H1 (cell line): ENCODE results near the gene ARHGEF19. TPM values are rescaled to one million over a fixed set of nuclear protein-coding genes. Genes with fewer than 3 reads are reported as not detected.

Source experiments
- CTCF ChIA-PET: fragments of 300-600 bp; sonication (Branson Sonifier 250); formaldehyde crosslinking; loops from one replicate; lab custom pipeline; 2021; ENCODE audit not compliant: partially characterized antibody; lab: Charles Lee
- POLR2A ChIA-PET: fragments of 300-600 bp; sonication (Branson Sonifier 250); formaldehyde crosslinking; loops from one replicate; lab custom pipeline; 2021; ENCODE audit warnings: inconsistent platforms; ENCODE audit not compliant: partially characterized antibody; lab: Charles Lee
- DNase-seq, 2 experiments: peaks; one replicate each; pipeline versions ENCODE4 v3.0.0 to v3.0.0-alpha.2; 2010 to 2022; ENCODE audit warnings: low spot score in 2 of 2, low read depth in 1 of 2, mixed read lengths in 1 of 2
- FAIRE-seq: peaks from 2 replicates; lab custom pipeline; 2011; peaks lifted over from hg19 to GRCh38; lab: Jason Lieb, UNC
- H2AFZ ChIP-seq: 2 replicates; pipeline ENCODE4 v1.8.1; 2012; ENCODE audit warnings: low read length, inconsistent platforms
- H2AK5ac ChIP-seq: 2 replicates; pipeline ENCODE4 v1.6.1; 2013; ENCODE audit warnings: low read depth, low read length
- H2BK120ac ChIP-seq: replicated peaks from 2 replicates; pipeline ENCODE3; 2013; ENCODE audit warnings: low read depth, low read length, inconsistent platforms
- H2BK12ac ChIP-seq: 2 replicates; pipeline ENCODE4 v1.6.1; 2013; ENCODE audit warnings: low read depth, low read length
- H2BK15ac ChIP-seq: 2 replicates; pipeline ENCODE4 v1.6.1; 2013; ENCODE audit warnings: low read length
- H2BK20ac ChIP-seq: 2 replicates; pipeline ENCODE4 v1.6.1; 2013; ENCODE audit warnings: low read length
- H2BK5ac ChIP-seq: 2 replicates; pipeline ENCODE4 v1.6.1; 2013; ENCODE audit warnings: low read depth, low read length
- H3K14ac ChIP-seq: 2 replicates; pipeline ENCODE4 v1.6.1; 2013; ENCODE audit warnings: inconsistent platforms; ENCODE audit not compliant: insufficient read length
- H3K18ac ChIP-seq: 2 replicates; pipeline ENCODE4 v1.6.1; 2013; ENCODE audit warnings: low read length; ENCODE audit errors: extremely low read depth
- H3K23ac ChIP-seq: 2 replicates; pipeline ENCODE4 v1.6.1; 2013; ENCODE audit warnings: inconsistent platforms; ENCODE audit not compliant: insufficient read length
- H3K23me2 ChIP-seq: 2 replicates; pipeline ENCODE4 v1.6.1; 2013; ENCODE audit warnings: low read depth, low read length
- H3K27ac ChIP-seq: 2 replicates; pipeline ENCODE4 v1.6.1; 2011; ENCODE audit warnings: low read depth, low read length, inconsistent platforms
- H3K27me3 ChIP-seq, 4 experiments: replicated peaks in 1 of 4; 1 replicate in 1 of 4; 2 replicates in 3 of 4; pipeline versions ENCODE4 v1.6.1 to v1.8.1; 2011 to 2013; ENCODE audit warnings: low read length in 3 of 4, mild to moderate bottlenecking in 3 of 4, inconsistent platforms in 2 of 4, mixed read lengths in 2 of 4, moderate library complexity in 1 of 4; ENCODE audit not compliant: control insufficient read depth in 3 of 4, insufficient read depth in 3 of 4; ENCODE audit errors: extremely low read depth in 1 of 4
- H3K36me3 ChIP-seq, 4 experiments: 2 replicates each; pipeline versions ENCODE4 v1.6.1 to v1.8.1; 2011 to 2013; ENCODE audit warnings: mild to moderate bottlenecking in 4 of 4, low read length in 3 of 4, moderate library complexity in 2 of 4, control low read depth in 1 of 4, inconsistent platforms in 1 of 4; ENCODE audit not compliant: insufficient read depth in 4 of 4, control insufficient read depth in 2 of 4
- H3K4ac ChIP-seq: replicated peaks from 2 replicates; pipeline ENCODE3; 2013; ENCODE audit warnings: low read length, low read depth, mixed read lengths, inconsistent platforms; ENCODE audit not compliant: insufficient read length
- H3K4me1 ChIP-seq, 4 experiments: replicated peaks in 1 of 4; 1 replicate in 1 of 4; 2 replicates in 3 of 4; pipeline versions ENCODE4 v1.6.1 to v1.8.1; 2011 to 2013; ENCODE audit warnings: low read length in 3 of 4, inconsistent platforms in 2 of 4, mixed read lengths in 1 of 4; ENCODE audit not compliant: insufficient read depth in 4 of 4, control insufficient read depth in 3 of 4
- H3K4me2 ChIP-seq, 2 experiments: 2 replicates each; pipeline versions ENCODE4 v1.6.1 to v1.8.1; 2011 to 2013; ENCODE audit warnings: low read depth in 2 of 2, low read length in 2 of 2, control low read depth in 1 of 2, inconsistent platforms in 1 of 2, mild to moderate bottlenecking in 1 of 2; ENCODE audit not compliant: insufficient read depth in 1 of 2
- H3K4me3 ChIP-seq, 4 experiments: fragments of 200-600, 300-600 bp in 1 of 4; sonication (generic), shearing (Covaris generic), sonication (Bioruptor Twin) in 1 of 4; 2 replicates each; pipeline versions ENCODE4 v1.5.1 to v1.8.1; 2011 to 2016; ENCODE audit warnings: low read length in 4 of 4, low read depth in 3 of 4, control low read depth in 2 of 4, inconsistent platforms in 2 of 4, mild to moderate bottlenecking in 2 of 4, mixed read lengths in 1 of 4, moderate library complexity in 1 of 4; ENCODE audit not compliant: insufficient read depth in 2 of 4; ENCODE audit errors: extremely low read depth in 1 of 4
- H3K56ac ChIP-seq: replicated peaks from 2 replicates; pipeline ENCODE3; 2013; ENCODE audit warnings: low read depth, mild to moderate bottlenecking, mixed read lengths, low read length, inconsistent platforms; ENCODE audit not compliant: insufficient read length
- H3K79me1 ChIP-seq: 2 replicates; pipeline ENCODE4 v1.6.1; 2013; ENCODE audit warnings: low read depth, low read length, control low read depth
- H3K79me2 ChIP-seq, 2 experiments: 2 replicates each; pipeline versions ENCODE4 v1.6.1 to v1.8.1; 2012 to 2013; ENCODE audit warnings: low read length in 2 of 2, mild to moderate bottlenecking in 2 of 2, inconsistent platforms in 1 of 2; ENCODE audit not compliant: insufficient read depth in 2 of 2, control insufficient read depth in 1 of 2
- H3K9ac ChIP-seq, 4 experiments: replicated peaks in 1 of 4; 1 replicate in 1 of 4; 2 replicates in 3 of 4; pipeline versions ENCODE4 v1.6.1 to v1.8.1; 2011 to 2013; ENCODE audit warnings: low read depth in 3 of 4, low read length in 3 of 4, control low read depth in 2 of 4, mild to moderate bottlenecking in 2 of 4, moderate library complexity in 2 of 4, inconsistent platforms in 1 of 4; ENCODE audit errors: extremely low read depth in 1 of 4
- H3K9me3 ChIP-seq, 2 experiments: 2 replicates each; pipeline versions ENCODE4 v1.6.1 to v1.8.1; 2012 to 2013; ENCODE audit warnings: mild to moderate bottlenecking in 2 of 2, moderate library complexity in 2 of 2, control low read depth in 1 of 2, inconsistent platforms in 1 of 2, low read depth in 1 of 2, low read length in 1 of 2, mixed read lengths in 1 of 2; ENCODE audit not compliant: insufficient read depth in 2 of 2
- H4K20me1 ChIP-seq, 2 experiments: replicated peaks in 1 of 2; 2 replicates each; pipeline versions ENCODE3 to v1.8.1; 2011 to 2013; ENCODE audit warnings: inconsistent platforms in 2 of 2, low read length in 2 of 2, mild to moderate bottlenecking in 1 of 2; ENCODE audit not compliant: insufficient read depth in 2 of 2, control insufficient read depth in 1 of 2
- H4K5ac ChIP-seq: 2 replicates; pipeline ENCODE4 v1.6.1; 2013; ENCODE audit warnings: low read length, low read depth, mixed read lengths, inconsistent platforms; ENCODE audit not compliant: insufficient read length
- H4K8ac ChIP-seq: 2 replicates; pipeline ENCODE4 v1.8.0; 2013; ENCODE audit warnings: mild to moderate bottlenecking, moderate library complexity, low read length, inconsistent platforms; ENCODE audit not compliant: insufficient read depth; ENCODE audit errors: extremely low read depth
- H4K91ac ChIP-seq: replicated peaks from 2 replicates; pipeline ENCODE3; 2013; ENCODE audit warnings: low read length, mixed read lengths, inconsistent platforms; ENCODE audit not compliant: insufficient read length
- CREB1 ChIP-seq: IDR thresholded peaks from 2 replicates; pipeline ENCODE4 v1.6.1; 2012; ENCODE audit warnings: inconsistent platforms
- JUND ChIP-seq: IDR thresholded peaks from 2 replicates; pipeline ENCODE4 v1.6.1; 2011; ENCODE audit warnings: mild to moderate bottlenecking, improper control_type of control experiment, low read length
- NANOG ChIP-seq: IDR thresholded peaks from 2 replicates; pipeline ENCODE4 v1.6.1; 2011; ENCODE audit warnings: low read length, low read depth, mild to moderate bottlenecking, inconsistent platforms; ENCODE audit not compliant: insufficient read depth, poor library complexity, severe bottlenecking
- RAD21 ChIP-seq, 2 experiments: IDR thresholded peaks in 1 of 2; conservative IDR thresholded peaks in 1 of 2; 2 replicates each; pipeline ENCODE4 v1.6.1; 2011; ENCODE audit warnings: low read depth in 2 of 2, low read length in 2 of 2, improper control_type of control experiment in 1 of 2, inconsistent platforms in 1 of 2, mild to moderate bottlenecking in 1 of 2, moderate library complexity in 1 of 2
- SUZ12 ChIP-seq: fragments of 200-600 bp; sonication (generic); IDR thresholded peaks from 2 replicates; pipeline ENCODE4 v1.6.1; 2012; ENCODE audit warnings: mild to moderate bottlenecking, inconsistent platforms, low read length, moderate library complexity, mixed read lengths
- WGBS, 2 experiments: shearing (Covaris generic) in 1 of 2; methylation state at CpG; one replicate each; pipeline versions ENCODE4 v1.1.6 to v1.1.7; 2013 to 2015; ENCODE audit warnings: low lambda C conversion rate in 2 of 2, mixed read lengths in 2 of 2, inconsistent platforms in 1 of 2, low coverage in 1 of 2, missing lambda C conversion rate in 1 of 2; ENCODE audit not compliant: insufficient replicate concordance in 2 of 2, insufficient coverage in 1 of 2, insufficient read length in 1 of 2; ENCODE audit errors: extremely low coverage in 1 of 2, missing lambda C conversion rate in 1 of 2; 5-methylcytosine and 5-hydroxymethylcytosine counted together
- polyA plus RNA-seq, 7 experiments: library from polyadenylated mRNA; depleted of rRNA in 3 of 7; stranded (reverse) in 5 of 7; unstranded in 2 of 7; fragments of >200 nt in 5 of 7; fragments of 200-250 nt in 2 of 7; gene quantifications; 1 replicate in 5 of 7; 2 replicates in 1 of 7; 4 replicates in 1 of 7; pipeline versions ENCODE4 v1.2.1 to v1.2.3, GENCODE V29; 2011 to 2013; ENCODE audit warnings: missing spikeins in 2 of 7, mixed read lengths in 2 of 7
- total RNA-seq: library from RNA; stranded (reverse); fragmentation: NEBNext Ultra II Directional; extraction: Animal tissue kit (Norgen Biotek cat#: 25700); gene quantifications from 2 replicates; pipeline ENCODE4 v1.2.1, GENCODE V29; 2021

The ARHGEF19 gene
- total and polyA plus RNA-seq, 2 of the 8 experiments (the other 6 are each of a cell fraction or from before 2014, with no cell fraction given) = 47.5 to 56.4 TPM

DNA sequence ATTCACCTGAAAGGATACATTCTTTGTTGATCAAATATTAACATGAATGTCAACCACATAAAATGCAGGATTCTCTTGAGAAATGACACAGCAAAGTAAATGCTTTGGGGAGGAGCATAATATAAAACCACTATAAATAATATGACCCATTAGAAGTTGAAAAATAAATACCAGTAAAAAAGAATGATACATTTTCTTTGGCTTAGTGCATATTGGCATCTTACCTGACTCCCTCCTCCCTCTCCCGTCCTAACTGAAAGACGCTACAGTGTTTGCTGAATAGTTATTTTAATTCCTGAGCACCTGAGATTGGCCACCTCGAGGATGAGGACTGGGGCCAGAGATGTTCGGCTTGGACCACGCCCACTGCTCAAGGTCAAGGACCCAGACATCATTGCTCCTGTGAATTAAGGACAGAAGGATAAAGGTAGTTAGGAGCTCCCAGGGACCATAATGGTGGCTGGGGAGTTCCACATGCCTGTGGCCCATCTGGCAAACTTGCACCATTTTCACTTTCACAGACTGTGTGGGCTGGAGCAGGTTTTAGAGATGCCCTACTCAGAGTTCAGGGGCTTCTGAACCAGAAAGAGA is 41.0 kb upstream of the ARHGEF19 start:
- no peak for FAIRE-seq
- no peak overlapping the region for H2BK15ac ChIP-seq
- H2BK120ac ChIP-seq = no peak overlapping the region
- WGBS, 2 experiments = 99% methylated on average over 5 of the region's 5 CpGs; no CpG with 5 or more reads in 1 of the 2 experiments
- no peak overlapping the region for H4K8ac ChIP-seq
- no peaks in the 10 kb centered on the region; a peak in 1 of 7 replicates for H3K4me1 ChIP-seq
- TF ChIP-seq RAD21 (IDR thresholded peaks at IDR 0.05 in 1 of 2, conservative IDR thresholded peaks at IDR 0.05 in 1 of 2; ENCODE audit: low read depth in 2 of 2, low read length in 2 of 2) (no peak), NANOG (no peak), SUZ12 (no peak), CREB1 (no peak), JUND (no peak)
- no peak overlapping the region for H3K4ac ChIP-seq
- H2AK5ac ChIP-seq = no peak overlapping the region
- no peaks in the 10 kb centered on the region for H3K27me3 ChIP-seq
- peaks cover 0 to 1% of the 10 kb centered on the region in 2 experiments for H4K20me1 ChIP-seq
- peaks cover 2 to 18% (median 16%) of the 10 kb centered on the region in 4 experiments; a peak in 6 of 8 replicates for H3K36me3 ChIP-seq
- H3K9ac ChIP-seq = no peak overlapping the region
- no peak overlapping the region for H2AFZ ChIP-seq
- no peak overlapping the region for H3K18ac ChIP-seq
- DNase-seq = no peak
- CTCF ChIA-PET = interaction anchor here (1.6 to 2.0 kb wide), 3 partner anchors 9 to 187 kb away, joined by 5 to 6 read pairs (median 5); partner anchors contain the start of gene NECAP2
- POLR2A ChIA-PET = no interaction called here
- no peaks in the 10 kb centered on the region for H3K79me2 ChIP-seq
- no peak overlapping the region for H4K5ac ChIP-seq
- H4K91ac ChIP-seq = no peak overlapping the region
- H3K23me2 ChIP-seq = no peaks in the 10 kb centered on the region
- H2BK20ac ChIP-seq = no peak overlapping the region
- no peak overlapping the region for H3K56ac ChIP-seq
- no peaks in the 10 kb centered on the region for H3K79me1 ChIP-seq
- H3K14ac ChIP-seq = no peak overlapping the region
- no peak overlapping the region for H3K4me2 ChIP-seq
- H3K9me3 ChIP-seq = no peaks in the 10 kb centered on the region
- H2BK5ac ChIP-seq = no peak overlapping the region
- H3K23ac ChIP-seq = no peak overlapping the region
- H2BK12ac ChIP-seq = no peak overlapping the region
- H3K4me3 ChIP-seq = no peak overlapping the region
- H3K27ac ChIP-seq = no peak overlapping the region
